Fibroblast of skin of left biceps (primary cell): ENCODE data around the gene SDR39U1.

ENCODE experiments used
- DNase-seq, 2 experiments: peaks; one replicate each; pipeline ENCODE4 v3.0.0-alpha.2; 2013; ENCODE audit warnings: low read depth in 2 of 2

Gene SDR39U1

DNA sequence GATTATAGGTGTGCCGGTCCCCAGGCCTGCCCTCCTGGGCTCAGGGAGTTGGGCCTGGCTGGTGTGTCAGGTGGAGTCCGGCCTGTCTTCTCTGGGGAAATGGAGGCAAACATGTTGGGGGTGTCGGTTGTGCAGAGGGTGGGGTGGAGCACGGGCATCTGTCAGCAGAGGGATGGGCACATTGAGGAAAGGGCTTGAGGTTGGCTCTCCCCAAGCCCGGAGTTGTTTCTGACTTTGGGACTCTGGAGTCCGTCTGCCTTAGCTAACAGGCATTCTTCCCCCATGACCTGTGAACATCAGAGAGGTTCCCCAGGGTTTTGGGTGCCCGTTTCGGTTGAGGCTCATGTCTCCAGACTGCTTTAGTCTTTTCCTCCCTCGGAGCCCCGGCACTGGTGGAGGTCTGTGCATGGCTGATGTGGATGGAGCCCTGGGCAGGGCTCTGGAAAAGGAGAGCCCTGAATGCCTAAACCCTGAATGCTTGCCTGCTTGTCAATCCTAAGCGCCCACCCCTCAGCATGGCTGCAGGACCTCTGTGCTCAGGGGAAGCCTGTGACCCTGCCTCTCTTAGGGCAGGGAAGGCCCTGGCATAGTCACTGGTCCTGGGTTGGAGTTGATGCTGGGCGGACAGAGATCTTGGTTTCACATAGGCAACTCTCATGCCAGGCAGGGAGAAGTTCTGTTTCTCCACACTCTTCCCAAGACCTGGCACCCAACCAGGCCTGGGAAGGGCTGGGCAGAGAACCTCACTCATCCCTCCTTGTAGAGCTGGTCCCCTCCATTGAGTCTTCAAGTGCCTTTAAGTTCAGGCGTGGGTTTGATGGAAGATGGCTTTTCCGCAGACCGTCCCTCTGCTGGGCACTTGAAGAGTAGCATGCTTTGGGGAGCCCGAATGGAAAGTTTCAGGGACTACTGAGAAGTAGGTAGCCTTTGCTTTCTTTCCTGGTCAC lies 30.9 kb downstream of the SDR39U1 start:
- no peak for DNase-seq

DNA sequence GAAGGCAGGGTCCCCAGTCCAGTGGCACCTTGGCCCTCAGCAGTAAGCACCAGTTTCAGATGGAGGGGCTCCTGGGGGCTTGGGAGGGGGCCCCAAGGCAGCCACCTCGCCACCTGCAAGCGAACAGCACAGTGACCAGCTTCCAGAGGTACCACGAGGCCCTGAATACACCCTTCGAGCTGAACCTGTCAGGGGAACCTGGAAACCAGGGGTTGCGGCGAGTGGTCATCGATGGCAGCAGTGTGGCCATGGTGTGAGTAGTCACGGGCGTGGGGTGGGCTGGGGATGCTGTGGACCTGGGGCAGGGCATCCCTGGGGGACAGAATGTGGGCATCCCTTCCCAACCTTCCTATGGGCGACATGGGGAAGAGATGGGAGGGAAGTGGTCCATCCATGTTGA lies 32.6 kb downstream of the SDR39U1 start:
- DNase-seq: no peak

DNA sequence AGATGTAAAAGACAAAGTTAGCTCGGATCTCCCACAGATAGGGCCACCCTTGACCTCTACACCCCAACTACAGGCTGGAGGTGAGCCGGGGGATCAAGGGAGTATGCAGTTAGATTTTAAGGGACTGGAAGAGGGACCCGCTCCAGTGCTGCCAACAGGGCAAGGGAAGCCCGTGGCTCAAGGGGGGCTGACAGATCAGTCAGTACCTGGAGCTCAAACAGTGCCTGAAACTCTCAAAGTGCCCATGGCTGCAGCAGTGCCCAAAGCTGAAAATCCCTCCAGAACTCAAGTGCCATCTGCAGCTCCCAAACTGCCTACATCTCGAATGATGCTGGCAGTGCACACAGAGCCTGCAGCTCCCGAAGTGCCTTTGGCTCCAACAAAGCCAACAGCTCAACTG lies 33.4 kb downstream of the SDR39U1 start:
- no peak for DNase-seq

DNA sequence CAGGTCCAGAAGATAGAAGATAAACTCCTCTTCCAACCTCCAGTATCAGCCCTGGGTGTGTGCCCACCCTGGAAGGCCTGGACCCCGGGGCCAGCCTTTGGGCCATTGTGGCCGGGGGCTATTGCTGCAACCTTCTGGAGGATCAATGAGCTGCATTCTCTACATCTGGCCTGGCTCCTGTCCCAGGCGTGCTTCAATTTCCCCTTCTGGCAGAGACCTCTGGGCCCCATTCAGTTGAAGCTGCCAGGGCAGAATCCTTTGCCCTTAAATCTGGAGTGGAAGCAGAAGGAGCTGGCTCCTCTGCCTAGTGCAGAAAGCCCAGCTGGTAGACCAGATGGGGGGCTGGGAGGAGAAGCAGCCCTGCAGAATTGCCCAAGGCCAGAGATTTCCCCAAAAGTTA lies 33.8 kb downstream of the SDR39U1 start:
- no peak for DNase-seq

DNA sequence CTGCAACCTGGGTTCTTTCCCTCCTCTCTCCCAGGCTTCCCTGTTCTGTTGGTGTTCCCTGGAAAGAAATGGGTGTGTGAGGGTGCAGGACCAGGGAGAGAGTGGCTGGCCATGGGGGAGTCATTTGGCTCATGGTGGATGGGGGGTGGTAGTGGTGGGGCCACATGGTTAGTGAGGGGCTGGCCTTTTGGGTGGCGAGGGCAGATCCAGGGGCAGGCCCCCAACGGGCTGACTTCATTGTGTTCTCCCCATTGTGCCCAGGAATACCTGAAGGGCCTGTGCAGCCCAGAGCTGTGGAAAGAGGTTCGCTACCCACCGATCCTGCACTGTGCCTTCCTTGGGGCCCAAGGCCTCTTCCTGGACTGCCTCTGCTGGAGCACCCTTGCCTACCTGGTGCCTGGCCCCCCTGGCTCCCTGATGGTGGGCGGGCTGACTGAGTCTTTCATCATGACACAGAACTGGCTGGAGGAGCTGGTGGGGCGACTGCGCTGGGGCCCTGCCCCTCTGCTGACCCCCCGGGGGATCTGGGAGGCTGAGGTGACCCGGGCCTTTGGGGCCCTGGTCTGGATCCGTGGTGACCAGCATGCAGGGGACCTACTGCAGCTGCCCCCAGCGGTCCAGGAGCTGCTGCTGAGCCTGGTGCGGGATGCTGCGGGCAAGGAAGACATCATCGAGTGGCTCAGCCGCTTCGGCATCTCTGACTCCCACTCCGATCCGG lies 34.8 kb downstream of the SDR39U1 start:
- DNase-seq: no peak

DNA sequence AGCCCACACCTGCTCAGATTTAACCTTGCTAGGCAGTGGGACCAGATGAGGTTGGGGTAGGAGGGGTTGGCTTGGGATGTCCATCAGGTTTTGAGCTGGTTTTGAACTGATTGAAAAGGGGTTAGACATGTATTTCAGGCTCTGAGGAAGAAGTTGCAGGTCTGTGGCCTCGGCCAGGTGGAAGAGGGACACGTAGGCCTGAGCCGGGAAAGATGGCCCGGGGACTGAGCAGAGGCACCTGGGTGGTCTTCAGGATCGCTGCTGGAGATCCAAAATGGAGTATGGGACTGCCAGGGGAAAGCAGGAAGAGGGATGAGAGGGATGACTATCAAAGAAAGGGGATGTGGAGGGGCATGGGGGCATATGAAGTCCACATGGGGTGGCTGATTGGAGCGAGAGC lies 36.2 kb downstream of the SDR39U1 start:
- DNase-seq: no peak

DNA sequence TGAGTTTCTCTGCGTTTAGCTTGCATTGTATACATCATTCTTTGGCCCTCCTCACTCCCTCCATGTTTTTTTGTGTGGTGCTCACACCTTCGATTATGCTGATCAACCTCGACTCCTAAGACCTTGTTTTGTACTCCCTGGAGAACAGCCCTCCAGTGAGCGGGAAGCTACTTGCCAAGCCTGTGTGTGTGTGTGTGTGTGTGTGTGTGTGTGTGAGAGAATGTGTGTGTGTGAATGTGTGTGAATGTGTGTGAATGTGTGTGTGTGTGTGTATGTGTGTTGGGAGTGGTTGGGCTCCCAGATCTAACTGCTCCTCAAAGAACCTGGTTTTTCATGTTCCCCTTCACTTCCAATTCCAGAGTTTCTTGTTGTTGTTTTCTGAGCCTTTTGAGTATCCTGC lies 37.8 kb downstream of the SDR39U1 start:
- DNase-seq: no peak

DNA sequence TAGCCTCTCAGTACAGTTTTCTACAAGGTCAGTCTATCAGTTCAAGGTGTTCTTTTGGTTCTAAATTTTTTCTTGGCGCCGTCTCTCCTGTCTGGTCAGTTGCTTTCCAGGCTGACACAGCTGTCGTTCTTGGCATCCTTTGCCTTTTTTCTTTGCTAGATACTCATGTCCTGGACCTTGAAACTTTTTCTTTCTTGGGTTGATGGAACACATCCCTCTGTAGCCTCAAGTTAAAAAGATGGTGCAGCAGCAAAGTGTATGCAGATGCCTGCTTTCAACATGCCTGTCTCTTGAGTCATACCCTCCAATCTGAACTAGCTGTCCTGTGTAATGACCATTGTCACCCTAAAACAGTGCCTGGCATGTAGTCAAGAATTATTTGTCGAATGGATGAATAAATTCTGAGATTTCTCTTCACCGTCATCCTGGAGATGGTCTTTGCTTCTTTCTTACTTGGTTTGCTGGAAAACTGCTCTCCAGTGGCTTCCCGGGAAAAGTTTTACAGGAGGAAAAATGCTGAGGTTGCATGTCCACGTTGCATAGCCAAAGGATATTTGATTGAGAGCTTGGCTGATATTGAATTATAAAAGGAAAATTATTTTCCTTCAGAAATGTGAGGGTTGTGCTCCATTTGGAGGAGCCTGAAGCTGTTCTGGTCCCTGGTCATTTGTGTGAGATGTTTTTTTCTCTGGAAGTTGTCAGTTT lies 39.1 kb downstream of the SDR39U1 start:
- no peak for DNase-seq

DNA sequence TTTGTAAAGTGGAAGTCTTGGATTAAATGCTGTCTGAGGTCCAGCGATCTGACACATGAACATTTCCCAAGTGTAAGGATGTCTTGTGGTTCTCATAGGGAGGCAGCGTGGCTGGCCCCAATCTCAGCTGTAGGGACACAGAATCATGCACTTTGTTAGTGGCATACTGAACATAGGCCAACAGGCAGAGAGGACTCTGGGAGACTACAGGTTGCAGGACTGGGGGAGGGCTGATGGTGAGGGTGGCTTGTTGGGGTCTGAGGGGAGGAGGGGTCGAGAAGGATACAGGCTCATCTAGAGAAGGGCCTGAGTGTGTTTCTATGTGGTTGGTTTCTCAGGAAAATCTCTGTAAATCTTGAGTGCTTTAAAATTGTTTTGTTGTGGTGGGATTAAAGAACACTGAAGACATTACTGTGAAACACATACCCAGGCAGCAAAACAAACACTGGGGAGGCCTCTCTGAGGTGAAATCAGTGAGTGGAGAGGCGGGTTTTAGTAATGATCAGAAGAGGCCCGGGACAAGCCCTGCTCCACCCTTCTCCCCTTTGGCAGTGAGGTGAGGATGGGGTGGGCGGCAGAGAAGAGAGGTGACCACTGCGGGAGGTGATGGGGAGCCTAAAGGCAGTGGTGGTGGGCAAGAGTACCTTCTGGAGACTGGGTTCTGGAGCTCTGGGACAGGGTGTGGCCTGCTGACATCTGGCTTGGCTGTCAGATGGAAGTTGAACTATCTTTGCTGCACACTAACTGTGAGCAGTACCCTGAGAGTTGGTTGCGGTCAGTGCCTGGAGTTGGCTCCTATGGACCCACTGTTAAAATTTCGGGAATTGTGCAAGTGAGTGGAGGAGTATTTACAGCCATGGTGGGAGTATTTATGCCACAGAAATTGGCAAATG lies 40.5 kb downstream of the SDR39U1 start:
- DNase-seq: no peak

DNA sequence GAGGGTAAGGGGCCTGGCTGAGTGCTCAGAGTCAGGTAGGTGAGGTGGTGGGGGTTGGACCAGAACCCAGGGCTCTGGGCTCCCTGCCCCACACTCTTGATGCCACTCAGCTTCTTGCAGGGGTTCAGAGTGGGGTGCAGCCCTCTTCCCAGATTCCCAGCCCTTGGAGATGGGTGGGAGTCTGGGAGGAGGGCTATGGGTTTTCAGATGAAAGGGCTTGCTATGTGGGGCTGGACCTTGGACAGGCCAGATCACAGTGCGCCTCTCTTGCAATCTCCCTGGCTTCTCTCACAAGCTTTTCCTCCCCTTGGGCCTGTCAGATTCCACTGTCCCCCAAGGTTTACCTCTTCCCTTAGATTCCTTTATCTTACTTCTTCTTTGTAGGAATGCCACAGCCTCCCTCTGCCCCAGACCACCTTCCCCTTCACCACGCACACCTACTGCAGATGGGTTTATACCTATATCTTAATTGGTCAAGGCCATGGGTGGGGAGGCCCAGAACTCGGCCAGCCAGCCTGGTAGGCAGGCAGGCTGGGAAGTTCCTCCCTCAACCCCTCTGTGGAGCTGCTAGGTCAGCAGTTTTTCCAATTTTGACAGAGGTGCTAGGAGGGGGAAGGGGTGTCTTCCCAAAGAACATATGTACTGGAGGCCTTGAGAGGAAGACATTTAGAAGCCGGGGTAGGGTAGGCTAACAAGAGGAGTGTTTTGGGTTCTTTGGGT lies 42.4 kb downstream of the SDR39U1 start:
- no peak for DNase-seq

DNA sequence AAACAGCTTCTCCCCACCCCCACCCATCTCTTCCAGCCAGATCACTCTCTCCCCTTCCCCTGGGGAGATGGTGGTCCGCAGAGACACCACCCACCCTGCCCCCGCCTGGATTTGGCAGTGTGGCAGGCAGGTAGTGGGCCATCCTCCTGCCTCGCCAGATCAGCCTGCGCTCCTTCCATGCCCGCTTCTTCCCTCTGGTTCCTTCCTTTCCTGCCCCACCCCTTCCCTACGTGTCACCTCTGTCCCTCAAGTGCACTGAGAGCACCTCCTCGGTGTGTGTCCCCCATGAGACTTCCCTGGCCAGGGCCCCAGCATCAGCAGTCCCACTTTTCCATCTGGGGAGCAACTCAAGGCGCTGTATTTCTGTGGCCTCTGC lies 43.1 kb downstream of the SDR39U1 start:
- DNase-seq: no peak

DNA sequence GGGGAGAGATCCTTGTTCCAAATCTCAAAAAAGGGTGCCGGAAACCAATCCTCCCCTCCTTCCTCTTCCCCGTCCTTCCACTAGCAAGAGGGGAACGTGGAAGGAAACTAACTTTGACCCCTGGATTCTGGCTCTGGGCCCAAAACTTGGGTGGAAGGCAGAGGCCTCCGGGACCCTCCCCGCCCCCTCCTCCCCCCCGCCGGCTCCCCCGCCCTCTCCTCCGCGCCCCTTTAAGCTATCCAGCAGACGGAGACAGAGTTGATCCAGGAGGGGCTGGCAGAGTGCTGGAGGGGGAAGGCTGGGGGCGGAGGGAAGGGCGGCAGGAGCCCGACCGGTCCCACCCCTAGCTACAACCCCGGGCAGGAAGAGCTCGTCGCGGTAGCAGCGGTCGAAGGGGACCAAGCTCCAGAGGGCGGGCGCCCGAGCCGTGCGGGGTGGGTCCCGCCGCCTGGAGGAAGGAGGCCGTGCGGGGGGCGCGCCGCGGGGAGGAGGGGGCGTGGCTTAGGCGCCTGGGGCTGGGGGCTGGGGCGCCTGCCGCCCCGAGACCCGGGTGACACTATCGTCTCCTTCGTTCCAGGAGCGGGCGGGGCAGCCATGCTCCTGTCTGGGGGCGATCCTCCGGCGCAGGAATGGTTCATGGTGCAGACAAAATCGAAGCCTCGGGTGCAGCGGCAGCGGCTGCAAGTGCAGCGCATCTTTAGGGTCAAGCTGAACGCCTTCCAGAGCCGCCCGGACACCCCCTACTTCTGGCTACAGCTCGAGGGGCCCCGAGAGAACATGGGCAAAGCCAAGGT lies 43.7 kb downstream of the SDR39U1 start, which contains the start of gene NYNRIN:
Gene NYNRIN (plus strand): TSS at position 351 of the 794 bp plus-strand sequence. CDS start 244 bp downstream, at position 595.
- DNase-seq: no peak

DNA sequence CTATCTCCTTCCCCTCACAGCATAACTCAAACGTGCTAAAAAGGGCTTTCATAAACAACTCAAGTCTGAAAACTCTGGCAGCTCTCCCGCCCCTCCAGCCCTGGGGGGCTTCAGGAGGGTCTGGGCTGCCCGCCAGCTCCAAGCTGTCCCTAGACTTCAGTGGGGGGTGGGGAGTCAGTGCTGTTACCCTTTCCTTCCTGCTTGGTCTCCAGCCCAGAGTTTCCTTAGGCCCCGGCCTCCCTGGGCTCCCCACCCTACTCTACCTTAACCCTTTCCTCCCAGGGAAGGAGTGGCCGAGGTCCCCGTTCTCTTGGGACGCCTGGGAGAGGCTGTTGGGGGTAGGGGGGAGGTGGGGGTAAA lies 44.3 kb downstream of the SDR39U1 start:
- no peak for DNase-seq

DNA sequence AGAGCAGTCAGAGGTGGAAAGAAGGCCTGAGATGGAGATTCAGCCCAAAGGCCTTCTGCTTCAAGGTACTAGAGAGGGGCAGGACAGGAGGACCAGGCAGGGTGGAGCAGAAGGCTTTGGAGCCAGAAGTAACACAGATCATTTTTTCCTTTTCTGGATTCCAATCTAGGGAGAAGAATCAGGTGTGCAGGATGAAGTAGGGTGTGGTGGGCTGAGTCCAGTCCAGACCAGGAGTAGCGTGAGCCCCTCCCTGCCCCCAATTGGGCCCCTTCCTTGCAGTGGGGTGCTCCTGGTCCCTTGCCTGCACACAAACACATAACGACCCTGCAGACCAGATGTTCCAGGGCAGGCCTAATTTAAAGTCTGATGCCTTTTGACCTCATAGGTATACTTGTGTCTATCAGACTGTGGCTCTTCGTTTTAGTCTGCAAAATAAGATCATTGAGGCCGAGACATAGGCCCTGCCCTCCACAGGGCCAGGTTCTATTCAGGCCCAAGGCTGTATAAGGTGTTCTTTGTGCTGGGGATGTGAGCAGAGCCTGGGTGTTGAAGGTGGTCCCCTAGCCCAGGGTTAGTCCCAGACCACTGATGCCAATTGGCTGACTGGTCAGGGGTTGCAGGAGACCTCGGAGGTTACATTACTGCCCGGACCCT lies 44.8 kb downstream of the SDR39U1 start:
- no peak for DNase-seq

DNA sequence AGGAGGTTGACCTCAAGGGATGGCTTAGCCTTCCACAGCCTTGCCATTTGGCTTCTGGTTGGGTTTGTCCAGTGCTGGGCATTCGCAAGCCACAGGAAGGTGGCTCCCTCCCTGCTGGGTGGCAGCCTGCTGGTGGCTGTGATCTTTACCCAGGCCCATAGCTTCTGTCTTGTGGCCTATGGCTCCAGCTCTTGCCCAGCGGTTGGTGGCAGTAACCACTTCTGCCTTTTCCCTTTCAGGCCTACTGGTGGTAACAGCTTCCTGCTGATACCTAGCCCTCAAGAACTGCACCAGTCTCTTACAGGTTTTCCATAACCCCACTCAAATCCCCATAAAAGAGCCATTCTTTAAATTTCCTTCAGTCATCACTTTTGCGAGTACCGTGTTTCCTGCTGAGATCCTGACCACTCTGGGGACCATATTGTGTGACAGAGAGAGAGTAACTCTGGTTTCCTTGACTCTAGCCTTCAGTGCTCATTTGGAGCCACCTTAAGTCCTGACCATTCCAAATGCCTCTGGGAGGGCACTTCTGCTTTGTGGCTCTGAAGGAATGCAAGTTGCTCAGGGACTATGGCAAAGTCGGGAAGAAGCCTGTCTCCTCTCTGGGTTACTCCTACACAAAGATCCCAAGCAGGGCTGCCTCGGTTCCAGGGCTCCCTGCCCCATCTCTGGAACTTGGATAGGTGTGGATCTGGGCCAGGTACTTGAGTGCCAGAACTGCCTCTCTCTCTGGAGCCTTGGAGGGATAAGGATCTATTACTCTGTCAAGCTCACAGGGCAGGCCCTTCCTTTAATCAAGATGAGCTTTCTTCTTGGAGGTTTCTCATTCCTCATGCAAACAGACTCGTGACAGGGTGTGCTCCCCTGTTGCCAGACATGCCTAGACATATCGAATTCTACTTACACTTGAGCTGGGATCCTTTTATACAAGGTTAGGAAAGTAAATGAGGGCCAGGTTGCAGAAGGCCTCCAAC lies 46.7 kb downstream of the SDR39U1 start:
- DNase-seq: no peak

DNA sequence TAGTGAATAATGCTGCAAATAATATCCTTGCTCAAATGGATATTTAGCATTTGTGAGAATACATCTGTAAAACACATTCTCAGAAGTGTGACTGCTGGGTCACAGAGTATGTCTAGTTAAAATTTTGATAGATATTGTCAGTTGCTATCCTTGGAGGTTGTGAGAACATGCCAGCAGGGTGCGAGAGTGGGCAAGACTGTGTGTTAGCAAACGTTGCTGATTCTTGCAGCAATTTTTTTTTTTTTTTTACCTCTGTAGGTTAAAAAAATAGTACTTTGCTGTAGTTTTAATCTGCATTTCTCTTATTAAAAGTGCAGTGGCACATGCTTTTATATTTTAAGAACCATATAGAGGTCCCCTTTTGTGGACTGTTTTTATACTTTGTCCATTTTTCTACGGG lies 48.3 kb downstream of the SDR39U1 start:
- DNase-seq: no peak

DNA sequence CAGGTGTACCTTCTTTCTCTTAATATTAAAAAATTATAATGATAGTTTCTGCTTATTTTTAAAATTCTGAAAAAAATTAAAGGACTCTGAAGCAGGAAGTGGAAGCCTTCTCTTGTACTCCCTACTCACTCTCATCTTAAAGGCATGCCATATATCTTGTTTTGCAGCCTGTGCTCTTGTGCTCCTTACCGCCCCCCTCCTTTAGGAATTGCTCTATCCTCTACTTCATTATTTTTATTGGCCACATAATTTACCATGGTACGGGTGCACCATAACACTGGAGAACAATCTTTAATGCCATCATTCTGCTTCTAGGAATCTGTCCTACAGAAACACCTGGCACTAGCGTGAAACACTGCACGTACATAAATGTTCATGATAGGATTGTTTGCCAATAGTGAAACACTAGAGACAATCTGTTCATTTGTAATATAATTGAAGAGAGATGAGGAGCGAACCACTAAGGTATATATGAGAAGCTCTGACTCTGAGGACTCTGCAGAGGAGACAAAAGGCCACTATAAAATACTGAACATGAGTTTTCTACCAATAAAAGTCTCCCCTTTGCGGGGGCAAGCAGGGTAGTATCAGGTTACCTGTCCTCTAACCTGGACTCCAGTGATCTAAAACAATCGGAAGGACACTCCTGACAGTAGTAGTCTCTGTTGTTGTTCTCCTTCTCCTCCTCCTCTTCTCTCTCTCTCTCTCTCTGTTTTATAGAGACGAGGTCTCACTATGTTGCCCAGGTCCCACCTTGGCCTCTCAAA lies 50.1 kb downstream of the SDR39U1 start:
- DNase-seq: no peak
